Measurements from ENCODE around the gene PON1.

The PON1 gene

GRCh38 chr7:95253986-95254385 lies 70.3 kb downstream of the PON1 start:
- DNase-seq (ENCODE audit: low spot score): no peak

- no peak for DNase-seq (ENCODE audit: low spot score)
Measured at GRCh38 chr7:95251966-95252365, 72.4 kb downstream of the PON1 start.

- DNase-seq (ENCODE audit: low spot score): no peak
Measured at GRCh38 chr7:95250571-95250970, 73.8 kb downstream of the PON1 start.

Data from SW480 (cell line).